K562 (cell line): Measurements from ENCODE around the gene PSMA2. TPM values are rescaled to one million over a fixed set of nuclear protein-coding genes. Genes with fewer than 3 reads are reported as not detected.
A peak's percentile ranks its signal among the peaks of the same experiment; 100 is the strongest.

Source experiments
- CCNT2 ChIP-seq: IDR thresholded peaks from 2 replicates; pipeline ENCODE4 v1.6.1; 2011; ENCODE audit warnings: borderline replicate concordance, low read depth, mild to moderate bottlenecking, moderate library complexity, mixed read lengths, low read length; ENCODE audit not compliant: insufficient read length; ENCODE audit errors: extremely low read depth
- CHD2 ChIP-seq: IDR thresholded peaks from 2 replicates; pipeline ENCODE4 v1.6.1; 2011; ENCODE audit warnings: low read depth, low read length
- FOXJ2 ChIP-seq: fragments of 200-800 bp; sonication (Bioruptor generic); IDR thresholded peaks from 2 replicates; pipeline ENCODE4 v1.6.1; 2016; ENCODE audit warnings: missing genetic modification characterization, missing compliant biosample characterization
- GABPB1 ChIP-seq: sonication (generic); formaldehyde crosslinking; IDR thresholded peaks from 2 replicates; pipeline ENCODE4 v1.8.0; 2022; ENCODE audit warnings: mild to moderate bottlenecking, missing genetic modification reagents
- HDAC2 ChIP-seq: fragments of 450-650 bp; IDR thresholded peaks from 2 replicates; pipeline ENCODE4 v1.6.1; 2016; ENCODE audit warnings: mild to moderate bottlenecking
- HDAC8 ChIP-seq: fragments of 450-650 bp; IDR thresholded peaks from 2 replicates; pipeline ENCODE4 v1.6.1; 2016; ENCODE audit warnings: mild to moderate bottlenecking, missing genetic modification characterization, moderate library complexity, missing compliant biosample characterization
- MCM5 ChIP-seq: fragments of 450-650 bp; IDR thresholded peaks from 2 replicates; pipeline ENCODE4 v1.6.1; 2016; ENCODE audit warnings: low read depth
- NFIC ChIP-seq: fragments of 450-650 bp; IDR thresholded peaks from 2 replicates; pipeline ENCODE4 v1.6.1; 2017; ENCODE audit warnings: mild to moderate bottlenecking, inconsistent platforms
- NFIX ChIP-seq: fragments of 250-450 bp; sonication (Bioruptor Pico); IDR thresholded peaks from 2 replicates; pipeline ENCODE4 v1.4.0; 2020; ENCODE audit warnings: low read depth, mild to moderate bottlenecking, moderate library complexity
- NR4A1 ChIP-seq, 2 experiments: fragments of 250-450 bp in 1 of 2; fragments of 450-650 bp in 1 of 2; sonication (Bioruptor Pico) in 1 of 2; IDR thresholded peaks; 2 replicates each; pipeline versions ENCODE4 v1.4.0 to v1.6.1; 2016 to 2020; ENCODE audit warnings: mild to moderate bottlenecking in 2 of 2, missing compliant biosample characterization in 1 of 2, missing genetic modification characterization in 1 of 2, moderate library complexity in 1 of 2
- NRF1 ChIP-seq, 2 experiments: fragments of 450-650 bp; IDR thresholded peaks in 1 of 2; conservative IDR thresholded peaks in 1 of 2; 2 replicates each; pipeline ENCODE4 v1.6.1; 2014; ENCODE audit warnings: mild to moderate bottlenecking in 2 of 2
- PHB2 ChIP-seq: fragments of 450-650 bp; IDR thresholded peaks from 2 replicates; pipeline ENCODE4 v1.6.1; 2017; ENCODE audit warnings: low read depth
- RBM17 ChIP-seq: fragments of 200-400 bp; formaldehyde crosslinking; IDR thresholded peaks from 2 replicates; pipeline ENCODE4 v1.6.1; 2017; ENCODE audit warnings: low read depth, mild to moderate bottlenecking, low read length, borderline replicate concordance
- RBM34 ChIP-seq: fragments of 200-400 bp; formaldehyde crosslinking; IDR thresholded peaks from 2 replicates; pipeline ENCODE4 v1.6.1; 2018; ENCODE audit warnings: low read length, borderline replicate concordance; ENCODE audit not compliant: insufficient read depth
- SP1 ChIP-seq: sonication (generic); formaldehyde crosslinking; IDR thresholded peaks from 2 replicates; pipeline ENCODE4 v1.8.1; 2022; ENCODE audit warnings: mild to moderate bottlenecking, missing genetic modification reagents
- TBL1XR1 ChIP-seq, 2 experiments: IDR thresholded peaks; 2 replicates each; pipeline ENCODE4 v1.6.1; 2012; ENCODE audit warnings: improper control_type of control experiment in 2 of 2, low read length in 2 of 2, mild to moderate bottlenecking in 1 of 2
- TBP ChIP-seq: optimal IDR thresholded peaks from 2 replicates; pipeline ENCODE3; 2011; ENCODE audit warnings: low read depth, low read length, improper control_type of control experiment
- ZKSCAN1 ChIP-seq: fragments of 150-350 bp; IDR thresholded peaks from 2 replicates; pipeline ENCODE4 v1.6.1; 2016; ENCODE audit warnings: low read depth, low read length
- polyA plus RNA-seq, 8 experiments: library from polyadenylated mRNA; depleted of rRNA in 4 of 8; stranded (reverse) in 5 of 8; unstranded in 3 of 8; fragments of >200 nt; fragmentation: Nextera tagmentation in 2 of 8; fragmentation: Illumina TruSeq in 1 of 8; extraction: Ambion mirVana in 2 of 8; extraction: Trizol in 1 of 8; gene quantifications; 2 replicates each; pipeline versions ENCODE4 v1.2.1 to v1.2.3, GENCODE V29; 2011 to 2014; ENCODE audit warnings: inconsistent platforms in 1 of 8, missing spikeins in 1 of 8
- total RNA-seq, 7 experiments: library from RNA; depleted of rRNA in 6 of 7; stranded (reverse); fragments of >200 nt in 6 of 7; fragmentation: Illumina TruSeq in 2 of 7; extraction: Trizol in 2 of 7; gene quantifications; 2 replicates each; pipeline versions ENCODE4 v1.2.1 to v1.2.3, GENCODE V29; 2011 to 2021; ENCODE audit warnings: low replicate concordance in 1 of 7
- TF ChIP-seq, protein P1 (sequence below): fragments of 250-450 bp; sonication (Bioruptor Pico); IDR thresholded peaks from 2 replicates; pipeline ENCODE4 v1.4.0; 2020; ENCODE audit warnings: mild to moderate bottlenecking, moderate library complexity
- TF ChIP-seq, protein P2 (sequence below): fragments of 250-450 bp; sonication (Bioruptor Pico); IDR thresholded peaks from 2 replicates; pipeline ENCODE4 v1.8.0; 2022; ENCODE audit warnings: moderate library complexity, mild to moderate bottlenecking, inconsistent platforms
- TF ChIP-seq, protein P3 (sequence below): fragments of 450-650 bp; IDR thresholded peaks from 2 replicates; pipeline ENCODE4 v1.6.1; 2017; ENCODE audit warnings: mild to moderate bottlenecking, moderate library complexity
- TF ChIP-seq, protein P4 (sequence below): fragments of 450-650 bp; formaldehyde crosslinking; IDR thresholded peaks from 2 replicates; pipeline ENCODE4 v1.4.0; 2020; ENCODE audit warnings: mild to moderate bottlenecking, moderate library complexity

The PSMA2 gene
- total and polyA plus RNA-seq, 9 of the 15 experiments (the other 6 are each of a cell fraction or from before 2014, with no cell fraction given): 91.7 to 1,070 (median 213) TPM

DNA sequence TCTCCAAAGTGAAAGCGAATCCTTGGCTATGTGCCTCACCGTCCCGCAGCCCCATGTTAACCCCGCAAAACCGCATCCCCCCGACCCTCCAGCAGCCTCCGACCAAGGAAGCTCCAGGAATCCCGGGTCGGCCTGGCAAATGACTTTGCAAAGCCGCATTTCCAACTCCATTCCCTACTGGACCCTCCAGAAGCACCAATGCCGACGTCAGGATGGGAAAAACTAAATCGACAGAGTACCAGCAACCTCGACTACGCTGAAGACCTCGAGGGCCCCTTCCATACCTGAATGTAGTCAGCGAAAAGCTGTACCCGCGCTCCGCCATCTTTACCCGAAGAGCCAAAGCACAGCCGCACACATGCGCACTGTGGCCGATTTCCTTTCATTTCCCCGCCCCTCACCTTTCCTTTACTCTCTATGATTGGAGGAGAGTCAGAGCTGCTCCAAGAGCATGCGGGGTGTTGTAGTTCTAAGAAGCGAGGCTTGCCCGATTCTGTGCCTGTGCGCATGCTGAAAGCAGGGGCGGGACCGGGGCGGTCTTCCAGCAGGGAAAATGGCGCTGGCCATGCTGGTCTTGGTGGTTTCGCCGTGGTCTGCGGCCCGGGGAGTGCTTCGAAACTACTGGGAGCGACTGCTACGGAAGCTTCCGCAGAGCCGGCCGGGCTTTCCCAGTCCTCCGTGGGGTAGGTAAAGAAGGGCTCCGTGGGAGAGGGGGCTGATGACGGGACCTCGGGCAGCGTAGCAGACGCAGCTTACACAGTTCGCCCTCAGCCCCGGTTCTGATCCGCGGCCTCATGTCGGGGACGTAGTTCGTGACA, at the start of gene PSMA2, which contains the start of gene MRPL32 (continued):
- TF ChIP-seq, protein P1, sequence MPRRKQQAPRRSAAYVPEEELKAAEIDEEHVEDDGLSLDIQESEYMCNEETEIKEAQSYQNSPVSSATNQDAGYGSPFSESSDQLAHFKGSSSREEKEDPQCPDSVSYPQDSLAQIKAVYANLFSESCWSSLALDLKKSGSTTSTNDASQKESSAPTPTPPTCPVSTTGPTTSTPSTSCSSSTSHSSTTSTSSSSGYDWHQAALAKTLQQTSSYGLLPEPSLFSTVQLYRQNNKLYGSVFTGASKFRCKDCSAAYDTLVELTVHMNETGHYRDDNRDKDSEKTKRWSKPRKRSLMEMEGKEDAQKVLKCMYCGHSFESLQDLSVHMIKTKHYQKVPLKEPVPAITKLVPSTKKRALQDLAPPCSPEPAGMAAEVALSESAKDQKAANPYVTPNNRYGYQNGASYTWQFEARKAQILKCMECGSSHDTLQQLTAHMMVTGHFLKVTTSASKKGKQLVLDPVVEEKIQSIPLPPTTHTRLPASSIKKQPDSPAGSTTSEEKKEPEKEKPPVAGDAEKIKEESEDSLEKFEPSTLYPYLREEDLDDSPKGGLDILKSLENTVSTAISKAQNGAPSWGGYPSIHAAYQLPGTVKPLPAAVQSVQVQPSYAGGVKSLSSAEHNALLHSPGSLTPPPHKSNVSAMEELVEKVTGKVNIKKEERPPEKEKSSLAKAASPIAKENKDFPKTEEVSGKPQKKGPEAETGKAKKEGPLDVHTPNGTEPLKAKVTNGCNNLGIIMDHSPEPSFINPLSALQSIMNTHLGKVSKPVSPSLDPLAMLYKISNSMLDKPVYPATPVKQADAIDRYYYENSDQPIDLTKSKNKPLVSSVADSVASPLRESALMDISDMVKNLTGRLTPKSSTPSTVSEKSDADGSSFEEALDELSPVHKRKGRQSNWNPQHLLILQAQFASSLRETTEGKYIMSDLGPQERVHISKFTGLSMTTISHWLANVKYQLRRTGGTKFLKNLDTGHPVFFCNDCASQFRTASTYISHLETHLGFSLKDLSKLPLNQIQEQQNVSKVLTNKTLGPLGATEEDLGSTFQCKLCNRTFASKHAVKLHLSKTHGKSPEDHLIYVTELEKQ (CRISPR knock-in tag): no peak
- TF ChIP-seq, protein P2, sequence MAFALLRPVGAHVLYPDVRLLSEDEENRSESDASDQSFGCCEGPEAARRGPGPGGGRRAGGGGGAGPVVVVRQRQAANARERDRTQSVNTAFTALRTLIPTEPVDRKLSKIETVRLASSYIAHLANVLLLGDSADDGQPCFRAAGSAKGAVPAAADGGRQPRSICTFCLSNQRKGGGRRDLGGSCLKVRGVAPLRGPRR: no peak
- TF ChIP-seq ZKSCAN1 (0 out of 2 replicates have a peak, but pooled peaks have one; percentile 34), TBL1XR1 (IDR thresholded peaks at IDR 0.05; ENCODE audit: low read length in 2 of 2) (0 out of 4 replicates have a peak, but pooled peaks of 1 of the 2 experiments have one; percentile 27), HDAC8 (tag) (no peak), TBP (peak; percentile 94), CHD2 (no peak), GABPB1 (CRISPR knock-in tag) (no peak; the same call in none of the 2 replicates), NR4A1 (CRISPR knock-in tag; IDR thresholded peaks at IDR 0.05) (no peak), NR4A1 (tag; IDR thresholded peaks at IDR 0.05) (no peak), PHB2 (no peak), NRF1 (conservative IDR thresholded peaks at IDR 0.05 in 1 of 2, IDR thresholded peaks at IDR 0.05 in 1 of 2) (peak; percentile 99), SP1 (peak; percentile 84), HDAC2 (peak; percentile 65; the same call in 1 of the 2 replicates), NFIC (0 out of 2 replicates have a peak, but pooled peaks have one; percentile 3), MCM5 (no peak), FOXJ2 (tag) (no peak), CCNT2 (no peak), RBM17 (no peak), NFIX (CRISPR knock-in tag) (no peak), RBM34 (no peak)
- TF ChIP-seq, protein P3, sequence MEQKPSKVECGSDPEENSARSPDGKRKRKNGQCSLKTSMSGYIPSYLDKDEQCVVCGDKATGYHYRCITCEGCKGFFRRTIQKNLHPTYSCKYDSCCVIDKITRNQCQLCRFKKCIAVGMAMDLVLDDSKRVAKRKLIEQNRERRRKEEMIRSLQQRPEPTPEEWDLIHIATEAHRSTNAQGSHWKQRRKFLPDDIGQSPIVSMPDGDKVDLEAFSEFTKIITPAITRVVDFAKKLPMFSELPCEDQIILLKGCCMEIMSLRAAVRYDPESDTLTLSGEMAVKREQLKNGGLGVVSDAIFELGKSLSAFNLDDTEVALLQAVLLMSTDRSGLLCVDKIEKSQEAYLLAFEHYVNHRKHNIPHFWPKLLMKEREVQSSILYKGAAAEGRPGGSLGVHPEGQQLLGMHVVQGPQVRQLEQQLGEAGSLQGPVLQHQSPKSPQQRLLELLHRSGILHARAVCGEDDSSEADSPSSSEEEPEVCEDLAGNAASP: no peak
- TF ChIP-seq, protein P4, sequence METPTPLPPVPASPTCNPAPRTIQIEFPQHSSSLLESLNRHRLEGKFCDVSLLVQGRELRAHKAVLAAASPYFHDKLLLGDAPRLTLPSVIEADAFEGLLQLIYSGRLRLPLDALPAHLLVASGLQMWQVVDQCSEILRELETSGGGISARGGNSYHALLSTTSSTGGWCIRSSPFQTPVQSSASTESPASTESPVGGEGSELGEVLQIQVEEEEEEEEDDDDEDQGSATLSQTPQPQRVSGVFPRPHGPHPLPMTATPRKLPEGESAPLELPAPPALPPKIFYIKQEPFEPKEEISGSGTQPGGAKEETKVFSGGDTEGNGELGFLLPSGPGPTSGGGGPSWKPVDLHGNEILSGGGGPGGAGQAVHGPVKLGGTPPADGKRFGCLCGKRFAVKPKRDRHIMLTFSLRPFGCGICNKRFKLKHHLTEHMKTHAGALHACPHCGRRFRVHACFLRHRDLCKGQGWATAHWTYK (CRISPR knock-in tag): no peak
